Dendritic cell treated with granulocyte-macrophage colony-stimulating factor and Interleukin-4, amounts not matched to agents 40 ng/mL and 50 ng/mL, for 4 days (primary cell): Measurements from ENCODE around the gene LRRC4C.

Source experiments
- H3K27ac Mint-ChIP-seq: one replicate; pipeline ENCODE4 v1.8.0; 2022; ENCODE audit warnings: mild to moderate bottlenecking, mixed read lengths
- H3K27me3 Mint-ChIP-seq: one replicate; pipeline ENCODE4 v1.8.0; 2022; ENCODE audit warnings: mild to moderate bottlenecking, mixed read lengths
- H3K36me3 Mint-ChIP-seq: one replicate; pipeline ENCODE4 v1.8.0; 2022; ENCODE audit warnings: low read depth, mixed read lengths
- H3K4me1 Mint-ChIP-seq: one replicate; pipeline ENCODE4 v1.8.0; 2022; ENCODE audit warnings: low read depth, mixed read lengths
- H3K4me3 Mint-ChIP-seq: one replicate; pipeline ENCODE4 v1.8.0; 2022; ENCODE audit warnings: mild to moderate bottlenecking, moderate library complexity, mixed read lengths
- H3K9me3 Mint-ChIP-seq: one replicate; pipeline ENCODE4 v1.8.0; 2022; ENCODE audit warnings: mixed read lengths
- intact Hi-C: fragments of 100-400 bp; cut with micrococcal nuclease; formaldehyde crosslinking; loops from one replicate; pipeline ENCODE4 v1.15.0; 2022

LRRC4C gene

DNA sequence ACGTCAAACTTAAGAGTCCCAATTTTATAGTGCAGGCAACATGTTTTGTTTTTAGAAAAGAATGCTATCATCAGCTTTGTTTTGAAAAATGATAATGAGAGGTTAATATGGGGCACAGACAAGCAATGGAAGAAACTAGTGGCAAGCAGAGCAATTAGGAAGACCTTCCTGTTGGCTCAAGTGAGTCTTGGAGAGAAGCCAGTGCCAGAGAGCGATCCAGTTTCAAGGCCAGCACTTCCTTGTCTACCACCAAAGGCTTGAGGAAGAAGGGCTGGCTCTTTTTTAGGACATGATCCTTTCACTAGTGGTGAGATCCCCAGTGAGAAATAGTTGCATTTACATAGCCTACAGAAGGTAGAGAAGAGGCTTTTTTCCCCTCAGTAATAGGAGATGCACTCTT, 1340.7 kb downstream of the LRRC4C start:
- intact Hi-C loops: no loop called here
- H3K4me3 Mint-ChIP-seq: no peak overlapping the region
- no peaks in the 10 kb centered on the region for H3K4me1 Mint-ChIP-seq
- H3K36me3 Mint-ChIP-seq: no peaks in the 10 kb centered on the region
- H3K27ac Mint-ChIP-seq: no peak overlapping the region
- H3K9me3 Mint-ChIP-seq: peaks cover 15% of the 10 kb centered on the region
- no peaks in the 10 kb centered on the region for H3K27me3 Mint-ChIP-seq

DNA sequence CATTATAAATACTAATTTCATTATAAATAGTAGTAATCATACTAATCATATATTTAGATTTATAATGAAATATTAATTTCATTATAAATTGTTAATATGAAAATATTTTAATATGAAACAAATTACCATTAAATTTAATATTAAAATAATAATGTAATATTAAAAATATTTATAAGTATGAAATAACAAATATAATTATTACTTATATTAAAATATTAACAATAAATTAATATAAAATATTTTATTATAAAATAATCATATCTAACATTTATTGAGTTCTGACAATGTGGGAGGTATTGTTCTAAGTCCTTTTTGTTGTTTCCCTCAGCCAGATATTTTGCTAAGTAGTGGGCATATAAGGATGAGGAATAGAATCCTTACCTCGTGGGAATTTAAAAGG, 1341.4 kb downstream of the LRRC4C start:
- Mint-ChIP-seq H3K4me3 (no peak overlapping the region), H3K9me3 (peaks cover 15% of the 10 kb centered on the region)
- intact Hi-C loops: no loop called here

DNA sequence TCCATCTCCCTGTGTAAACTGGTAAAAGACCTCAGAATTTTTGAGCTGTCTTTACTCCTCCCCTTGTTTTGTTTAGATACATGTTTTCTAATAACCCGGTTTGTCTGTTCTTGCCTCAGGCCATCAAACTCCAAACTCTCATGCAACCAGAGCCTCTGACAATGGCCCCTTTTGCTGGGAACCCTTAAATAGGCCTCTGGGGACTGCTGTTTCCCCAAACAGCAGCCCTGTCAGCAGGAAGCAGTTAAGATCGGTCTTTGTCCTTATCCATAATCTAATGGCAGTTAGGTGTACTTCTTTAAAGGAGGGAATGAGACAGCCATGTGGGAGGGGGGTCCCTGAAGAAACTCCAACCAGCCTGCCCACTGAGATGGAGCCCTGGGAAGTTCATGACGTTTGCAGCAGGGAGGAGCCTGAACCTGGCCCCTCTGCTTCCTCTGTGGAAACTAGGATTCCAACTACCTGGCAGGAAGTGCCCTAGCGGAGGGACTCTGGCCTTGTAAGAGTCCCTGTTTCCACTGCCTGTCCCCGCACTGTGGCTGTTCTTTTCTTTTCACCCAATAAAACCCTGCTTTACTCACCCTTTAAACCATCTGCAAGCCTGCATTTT, 1354.4 kb downstream of the LRRC4C start:
- Mint-ChIP-seq H3K27me3 (no peaks in the 10 kb centered on the region), H3K4me1 (peaks cover 1% of the 10 kb centered on the region), H3K27ac (no peak overlapping the region), H3K36me3 (no peaks in the 10 kb centered on the region), H3K9me3 (no peaks in the 10 kb centered on the region), H3K4me3 (no peak overlapping the region)
- intact Hi-C loops: no loop called here

More for the DNA sequence above, 1341.4 kb downstream of the LRRC4C start:
- Mint-ChIP-seq H3K27me3 (no peaks in the 10 kb centered on the region), H3K36me3 (no peaks in the 10 kb centered on the region), H3K4me1 (no peaks in the 10 kb centered on the region), H3K27ac (no peak overlapping the region)

DNA sequence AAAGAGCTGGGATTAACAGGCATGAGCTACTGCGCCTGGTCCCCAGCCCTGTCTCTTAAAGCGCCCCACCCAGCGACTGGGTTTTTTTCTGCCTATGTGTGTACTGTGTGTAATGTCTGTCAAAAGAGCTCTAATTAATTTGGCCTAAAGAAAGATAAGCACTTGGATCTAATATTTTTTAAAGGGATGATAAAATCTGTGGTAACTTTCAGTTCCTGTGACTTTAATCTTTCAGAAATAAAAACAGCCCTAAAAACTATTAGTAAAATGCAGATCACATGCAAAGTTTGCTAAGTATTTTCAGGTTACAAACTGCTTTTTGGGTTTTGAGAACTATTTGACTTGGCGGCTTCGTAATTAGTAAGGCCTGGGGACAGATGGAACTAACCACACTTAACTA, 1358.7 kb downstream of the LRRC4C start:
- Mint-ChIP-seq H3K27me3 (no peaks in the 10 kb centered on the region), H3K4me3 (no peak overlapping the region), H3K4me1 (peaks cover 16% of the 10 kb centered on the region), H3K9me3 (no peaks in the 10 kb centered on the region), H3K36me3 (no peaks in the 10 kb centered on the region), H3K27ac (no peak overlapping the region)
- intact Hi-C loops: no loop called here

DNA sequence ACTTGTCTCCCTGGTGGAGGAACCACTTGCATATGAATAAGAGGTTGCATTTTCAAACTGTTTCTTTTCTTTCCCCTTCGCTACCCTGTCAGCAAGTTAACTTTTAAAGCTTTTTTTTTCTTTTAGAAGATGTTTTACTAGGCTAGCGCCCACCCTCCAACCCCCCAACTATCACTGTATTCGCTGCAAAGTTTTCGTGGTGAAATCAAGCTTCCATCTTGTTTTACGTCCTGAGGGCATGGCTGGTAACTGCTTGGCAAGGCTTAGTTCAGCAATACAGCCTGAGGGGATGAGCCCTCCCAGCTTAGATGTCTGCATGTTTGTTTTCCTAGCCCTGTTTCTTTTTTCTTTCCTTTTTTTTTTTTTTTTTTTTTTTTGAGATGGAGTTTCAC, 1359.3 kb downstream of the LRRC4C start:
- Mint-ChIP-seq H3K4me3 (peak overlapping the region; percentile 58), H3K27ac (peak overlapping the region; percentile 33), H3K27me3 (no peaks in the 10 kb centered on the region), H3K36me3 (no peaks in the 10 kb centered on the region), H3K4me1 (peaks cover 16% of the 10 kb centered on the region), H3K9me3 (no peaks in the 10 kb centered on the region)
- intact Hi-C loops: no loop called here

DNA sequence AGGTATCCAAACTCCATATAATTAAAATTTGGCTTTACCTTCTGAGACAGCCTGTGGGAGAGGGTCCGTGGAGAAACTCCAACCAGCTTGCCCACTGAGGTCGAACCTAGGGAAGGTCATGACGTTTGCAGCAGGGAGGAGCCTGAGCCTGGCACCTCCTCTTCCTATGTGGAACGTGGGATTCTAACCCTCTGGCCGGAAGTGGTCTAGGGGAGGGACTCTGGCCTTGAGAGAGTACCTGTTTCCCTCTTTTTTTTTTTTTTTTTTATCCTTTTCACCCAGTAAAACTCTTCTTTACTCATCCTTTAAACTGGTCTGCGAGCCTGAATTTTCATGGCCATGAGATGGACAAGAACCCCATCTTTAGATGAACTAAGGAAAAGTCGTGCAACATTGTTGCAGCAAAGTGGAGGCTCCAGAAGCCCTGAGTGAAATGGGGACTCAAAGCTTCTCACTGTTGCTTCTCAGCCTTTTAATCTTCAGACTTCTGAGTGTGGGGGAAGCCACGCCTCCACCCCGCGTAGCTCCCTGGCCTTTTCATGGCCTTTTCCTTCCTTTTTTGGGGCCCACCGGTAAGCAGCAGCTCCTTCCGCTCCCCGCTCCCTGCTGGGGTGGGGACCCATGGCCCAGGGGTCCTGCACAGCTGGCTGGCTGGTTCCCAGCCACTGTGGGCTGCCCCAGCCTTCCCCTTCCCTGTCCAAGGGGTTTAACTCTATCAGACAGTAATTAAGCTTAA, 1359.9 kb downstream of the LRRC4C start:
- H3K9me3 Mint-ChIP-seq: no peaks in the 10 kb centered on the region
- H3K36me3 Mint-ChIP-seq: no peaks in the 10 kb centered on the region
- intact Hi-C loops: no loop called here
- H3K4me1 Mint-ChIP-seq: peaks cover 16% of the 10 kb centered on the region
- peak overlapping the region; percentile 33 for H3K27ac Mint-ChIP-seq
- H3K4me3 Mint-ChIP-seq: peak overlapping the region; percentile 58
- H3K27me3 Mint-ChIP-seq: no peaks in the 10 kb centered on the region

DNA sequence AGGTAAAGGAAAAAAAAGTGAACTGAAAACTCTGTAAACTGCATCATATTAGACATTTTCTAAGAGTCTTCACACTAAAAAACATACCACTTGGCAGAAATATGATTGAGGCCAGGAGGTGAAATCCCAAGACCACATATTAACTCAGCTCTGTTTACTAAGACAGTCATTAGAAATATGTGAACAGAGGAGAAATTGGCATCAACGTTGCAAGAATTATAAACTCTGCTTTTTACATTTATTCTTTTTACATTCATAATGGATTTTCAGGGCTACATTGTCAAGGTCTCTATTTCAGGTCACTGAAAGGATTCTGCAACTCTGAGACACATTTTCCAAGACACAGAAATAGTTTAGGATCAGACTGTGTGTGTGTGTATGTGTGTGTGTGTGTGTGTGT, 1364.0 kb downstream of the LRRC4C start:
- H3K36me3 Mint-ChIP-seq: no peaks in the 10 kb centered on the region
- no peaks in the 10 kb centered on the region for H3K9me3 Mint-ChIP-seq
- H3K27ac Mint-ChIP-seq: no peak overlapping the region
- no peaks in the 10 kb centered on the region for H3K27me3 Mint-ChIP-seq
- no peak overlapping the region for H3K4me3 Mint-ChIP-seq
- peaks cover 16% of the 10 kb centered on the region for H3K4me1 Mint-ChIP-seq
- intact Hi-C loops: no loop called here

DNA sequence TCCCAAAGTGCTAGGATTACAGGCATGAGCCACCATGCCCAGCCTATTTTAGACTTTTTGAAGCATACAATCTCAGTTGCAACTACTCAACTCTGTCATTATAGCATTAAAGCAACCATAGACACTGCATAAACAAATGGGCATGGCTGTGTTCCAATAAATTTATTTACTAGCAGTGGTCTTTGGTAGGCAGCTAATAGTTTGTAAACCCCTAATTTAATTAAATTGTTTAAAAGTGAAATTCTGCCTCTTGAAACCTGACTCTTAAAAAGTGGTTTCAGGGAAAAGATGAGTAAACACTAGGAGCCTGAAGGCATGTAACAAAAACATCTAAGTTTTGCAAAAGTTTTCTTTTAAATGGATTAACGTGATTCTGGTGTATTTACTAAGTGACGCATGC, 1364.5 kb downstream of the LRRC4C start:
- intact Hi-C loops: no loop called here
- H3K9me3 Mint-ChIP-seq: no peaks in the 10 kb centered on the region
- no peak overlapping the region for H3K27ac Mint-ChIP-seq
- H3K4me1 Mint-ChIP-seq: peaks cover 14% of the 10 kb centered on the region
- H3K4me3 Mint-ChIP-seq: no peak overlapping the region
- no peaks in the 10 kb centered on the region for H3K27me3 Mint-ChIP-seq
- H3K36me3 Mint-ChIP-seq: no peaks in the 10 kb centered on the region

DNA sequence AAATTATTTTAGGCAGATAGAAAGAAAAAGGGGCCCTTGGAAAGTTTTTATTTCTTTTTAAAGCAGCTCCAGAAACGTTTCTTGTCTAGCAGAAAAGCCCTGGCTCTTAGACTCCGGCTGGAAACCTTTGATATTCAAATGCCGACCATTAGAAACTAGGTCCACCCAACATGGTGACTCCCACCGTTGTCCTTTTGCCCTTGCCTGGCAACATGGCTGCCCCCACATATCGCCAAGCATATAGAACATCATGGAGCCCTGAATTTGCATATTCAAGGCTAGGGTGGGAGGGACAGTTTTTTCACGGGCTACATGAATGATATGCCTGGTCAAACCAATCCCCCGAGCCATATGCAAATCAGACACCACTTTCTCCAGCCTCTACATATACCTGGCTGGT, 1379.0 kb downstream of the LRRC4C start:
- Mint-ChIP-seq H3K27me3 (no peaks in the 10 kb centered on the region), H3K36me3 (no peaks in the 10 kb centered on the region), H3K4me1 (peaks cover 2% of the 10 kb centered on the region), H3K9me3 (peaks cover 57% of the 10 kb centered on the region), H3K4me3 (no peak overlapping the region), H3K27ac (no peak overlapping the region)
- intact Hi-C loops: no loop called here
